Chondrocyte (in vitro differentiated cells): Measurements from ENCODE around the gene FAM200A. TPM values are rescaled to one million over a fixed set of nuclear protein-coding genes. Genes with fewer than 3 reads are reported as not detected.
A peak's percentile ranks its signal among the peaks of the same experiment; 100 is the strongest.

Experiments used
- DNase-seq: peaks from one replicate; pipeline ENCODE4 v3.0.0; 2021; ENCODE audit warnings: mixed read lengths, low spot score
- H3K27ac Mint-ChIP-seq: one replicate; pipeline ENCODE4 v1.8.0; 2021; ENCODE audit warnings: mild to moderate bottlenecking, moderate library complexity, mixed read lengths; ENCODE audit not compliant: unreplicated experiment
- H3K27me3 Mint-ChIP-seq: 2 replicates; pipeline ENCODE4 v1.8.0; 2021; ENCODE audit warnings: low read depth, mixed read lengths
- H3K36me3 Mint-ChIP-seq: 2 replicates; pipeline ENCODE4 v1.8.0; 2021; ENCODE audit warnings: low read depth, mixed read lengths
- H3K4me1 Mint-ChIP-seq: 2 replicates; pipeline ENCODE4 v1.8.0; 2021; ENCODE audit warnings: low read depth, mild to moderate bottlenecking, mixed read lengths
- H3K4me3 Mint-ChIP-seq: one replicate; pipeline ENCODE4 v1.8.0; 2021; ENCODE audit warnings: mild to moderate bottlenecking, moderate library complexity, mixed read lengths; ENCODE audit not compliant: unreplicated experiment
- H3K9me3 Mint-ChIP-seq: 2 replicates; pipeline ENCODE4 v1.8.0; 2021; ENCODE audit warnings: low read depth, mixed read lengths
- CTCF ChIP-seq: fragments of 200-600 bp; sonication (generic); IDR thresholded peaks from 2 replicates; pipeline ENCODE4 v1.5.0; 2021; ENCODE audit warnings: antibody characterized with exemption, mild to moderate bottlenecking, moderate library complexity
- total RNA-seq: library from RNA; stranded (reverse); gene quantifications from 3 replicates; pipeline ENCODE4 v1.2.1, GENCODE V29; 2021

Gene FAM200A
- total RNA-seq, 1 donor from 2014 or later, result 3.9 TPM

GRCh38 chr7:99562114-99562784, 10.3 kb upstream of the FAM200A start:
- H3K9me3 Mint-ChIP-seq, result no peaks in the 10 kb centered on the region
- TF ChIP-seq CTCF, result no peak
- H3K27ac Mint-ChIP-seq, result peak overlapping the region; percentile 99
- peaks cover 58% of the 10 kb centered on the region for H3K4me1 Mint-ChIP-seq
- peak overlapping the region; percentile 52 for H3K4me3 Mint-ChIP-seq
- H3K36me3 Mint-ChIP-seq, result peaks cover 35% of the 10 kb centered on the region
- no peak for DNase-seq
- H3K27me3 Mint-ChIP-seq, result no peaks in the 10 kb centered on the region

GRCh38 chr7:99561737-99562051, 9.8 kb upstream of the FAM200A start:
- no peak for DNase-seq
- peaks cover 35% of the 10 kb centered on the region for H3K36me3 Mint-ChIP-seq
- peaks cover 62% of the 10 kb centered on the region for H3K4me1 Mint-ChIP-seq
- H3K27ac Mint-ChIP-seq, result peak overlapping the region; percentile 99
- no peak for TF ChIP-seq CTCF
- no peaks in the 10 kb centered on the region for H3K9me3 Mint-ChIP-seq
- no peak overlapping the region for H3K4me3 Mint-ChIP-seq
- H3K27me3 Mint-ChIP-seq, result no peaks in the 10 kb centered on the region

GRCh38 chr7:99560834-99561736, 9.2 kb upstream of the FAM200A start:
- Mint-ChIP-seq H3K27ac (peak overlapping the region; percentile 74), H3K36me3 (peaks cover 34% of the 10 kb centered on the region), H3K27me3 (no peaks in the 10 kb centered on the region), H3K9me3 (no peaks in the 10 kb centered on the region), H3K4me1 (peaks cover 60% of the 10 kb centered on the region), H3K4me3 (no peak overlapping the region)
- no peak for DNase-seq
- TF ChIP-seq CTCF, result no peak

- no peak for DNase-seq
- peaks cover 26% of the 10 kb centered on the region for H3K36me3 Mint-ChIP-seq
- peak overlapping the region; percentile 97 for H3K4me3 Mint-ChIP-seq
- no peaks in the 10 kb centered on the region for H3K9me3 Mint-ChIP-seq
- peak overlapping the region; percentile 97 for H3K27ac Mint-ChIP-seq
- no peaks in the 10 kb centered on the region for H3K27me3 Mint-ChIP-seq
- TF ChIP-seq CTCF, result no peak
- H3K4me1 Mint-ChIP-seq, result peaks cover 54% of the 10 kb centered on the region
These were observed 7.4 kb upstream of the FAM200A start for GRCh38 chr7:99559175-99559915.
